HG03025 (cell line): ENCODE measurements around the gene HINT3.
"Not testable (repeated sequence)": the region's sequence is repeated elsewhere in the genome, so short reads cannot be mapped to it uniquely, and the experiment has no call there.

Source experiments
- ATAC-seq: cut with Tn5 transposase; IDR thresholded peaks from one replicate; pipeline ENCODE4 v1.9.1; 2021; ENCODE audit warnings: mild to moderate bottlenecking, moderate library complexity; ENCODE audit not compliant: unreplicated experiment, low FRiP score

The HINT3 gene

GRCh38 chr6:125957845-125958244 is 1.3 kb downstream of the HINT3 start:
- ATAC-seq: no peak

GRCh38 chr6:125959041-125959440 is 2.5 kb downstream of the HINT3 start:
- ATAC-seq: no peak

DNA sequence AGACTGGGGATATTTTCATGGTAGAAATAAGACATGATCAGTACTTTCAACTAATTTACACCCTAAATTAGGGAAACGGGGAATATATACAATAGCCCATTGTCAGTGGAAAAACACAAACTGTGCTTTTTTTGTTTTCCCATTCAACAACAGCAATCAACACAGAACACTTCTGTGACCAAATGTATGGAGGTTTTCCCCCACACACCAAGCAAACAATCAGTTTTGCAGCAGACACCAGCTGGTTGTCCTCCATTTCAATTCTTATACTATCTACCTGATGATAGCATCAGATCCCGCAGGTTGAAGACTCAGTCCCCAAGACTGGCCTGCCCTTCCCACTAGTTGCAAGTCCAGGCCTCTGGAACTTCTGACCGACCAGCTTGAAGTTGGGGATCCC is 4.5 kb downstream of the HINT3 start:
- no peak for ATAC-seq

GRCh38 chr6:125962900-125963497 is 6.4 kb downstream of the HINT3 start:
- no peak for ATAC-seq

- no peak for ATAC-seq
Measured at GRCh38 chr6:125963817-125964216, 7.2 kb downstream of the HINT3 start.

- ATAC-seq: no peak
Measured at GRCh38 chr6:125966569-125966968, 10.0 kb downstream of the HINT3 start.

DNA sequence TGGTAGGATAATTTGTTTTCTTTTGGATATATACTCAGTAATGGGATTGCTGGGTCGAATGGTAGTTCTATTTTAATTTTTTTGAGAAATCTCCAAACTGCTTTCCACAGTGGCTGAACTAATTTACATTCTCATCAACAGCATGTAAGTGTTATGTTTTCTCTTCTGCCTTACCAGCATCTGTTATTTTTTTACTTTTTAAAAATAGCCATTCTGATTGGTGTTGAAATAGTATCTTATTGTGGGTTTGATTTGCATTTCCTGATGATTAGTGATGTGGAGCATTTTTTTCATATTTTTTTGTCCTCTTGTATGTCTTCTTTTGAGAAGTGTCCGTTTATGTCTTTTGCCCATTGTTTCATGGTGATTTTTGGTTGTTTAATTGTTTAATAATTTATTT is 11.9 kb downstream of the HINT3 start:
- no peak for ATAC-seq

GRCh38 chr6:125970760-125971159 is 14.2 kb downstream of the HINT3 start:
- no peak for ATAC-seq

GRCh38 chr6:125972478-125972877 is 15.9 kb downstream of the HINT3 start:
- not testable (repeated sequence) for ATAC-seq

- peak; percentile 47 for ATAC-seq
Measured at GRCh38 chr6:125974214-125974866, 17.8 kb downstream of the HINT3 start.

DNA sequence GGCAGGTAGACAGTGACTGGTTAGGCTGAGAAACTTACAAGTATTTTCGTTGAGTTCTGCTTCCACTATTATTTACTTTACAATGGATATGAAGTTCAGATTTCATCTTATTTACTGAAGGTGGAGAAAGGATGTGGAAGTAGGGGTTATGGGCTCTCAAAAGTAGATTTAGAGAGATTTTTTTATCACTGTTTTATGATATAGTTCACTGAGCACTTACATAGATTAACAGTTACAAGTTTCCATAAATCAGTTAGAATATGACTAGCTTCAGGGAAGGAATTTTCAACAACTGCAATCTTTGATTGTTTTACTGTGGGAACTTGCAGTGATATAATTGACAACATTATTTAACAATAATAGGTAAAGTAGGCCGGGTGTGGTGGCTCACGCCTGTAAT is 22.5 kb downstream of the HINT3 start:
- ATAC-seq: no peak

DNA sequence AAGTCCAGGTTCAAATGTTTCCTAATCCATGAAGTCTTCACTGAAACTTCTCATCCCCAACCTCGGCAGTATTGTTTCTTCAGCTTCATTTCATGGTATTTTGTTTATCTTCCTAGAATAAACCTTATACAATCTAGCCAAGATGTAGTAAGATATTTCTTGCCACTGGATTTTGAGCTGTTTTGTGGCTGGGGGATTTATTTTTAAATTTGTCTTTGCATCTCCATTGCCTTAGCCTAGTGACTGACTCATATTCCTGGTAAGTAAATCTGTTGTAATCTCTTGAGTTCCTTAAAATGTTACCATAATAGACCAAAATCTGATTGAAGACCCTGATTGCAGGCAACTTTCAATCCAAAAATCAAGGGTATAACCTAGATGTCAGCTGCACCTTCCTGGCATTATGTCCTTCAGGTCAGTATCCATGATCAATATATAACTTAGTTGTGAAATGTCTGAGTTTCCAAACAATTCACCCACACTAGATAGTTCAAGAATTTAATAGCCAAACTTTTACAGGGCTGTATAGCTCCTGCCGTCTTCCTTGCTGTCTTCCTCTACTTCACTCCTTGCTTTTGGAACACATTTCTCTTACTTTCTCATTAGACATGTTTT is 25.1 kb downstream of the HINT3 start:
- no peak for ATAC-seq

- ATAC-seq: no peak
Measured at GRCh38 chr6:125983246-125983945, 26.8 kb downstream of the HINT3 start.

DNA sequence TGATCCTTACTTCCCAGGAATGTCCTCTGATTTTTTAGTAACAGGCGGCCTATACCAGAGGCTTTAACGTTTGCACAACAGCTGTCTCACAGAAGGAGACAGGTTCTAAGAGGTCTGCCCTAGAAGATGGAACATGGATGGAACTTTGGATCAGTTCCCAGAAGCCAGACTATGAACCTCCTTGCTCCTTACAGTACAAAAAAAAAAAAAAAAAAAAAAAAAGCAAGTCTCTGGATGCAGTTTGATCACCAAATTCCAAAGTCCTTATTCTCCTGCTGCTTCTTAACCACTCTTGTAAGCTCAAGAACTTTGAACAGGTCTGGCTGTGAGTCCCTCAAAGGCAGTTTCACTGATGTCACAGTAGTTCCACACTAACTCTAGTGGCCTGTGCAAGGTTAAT is 27.7 kb downstream of the HINT3 start:
- no peak for ATAC-seq

DNA sequence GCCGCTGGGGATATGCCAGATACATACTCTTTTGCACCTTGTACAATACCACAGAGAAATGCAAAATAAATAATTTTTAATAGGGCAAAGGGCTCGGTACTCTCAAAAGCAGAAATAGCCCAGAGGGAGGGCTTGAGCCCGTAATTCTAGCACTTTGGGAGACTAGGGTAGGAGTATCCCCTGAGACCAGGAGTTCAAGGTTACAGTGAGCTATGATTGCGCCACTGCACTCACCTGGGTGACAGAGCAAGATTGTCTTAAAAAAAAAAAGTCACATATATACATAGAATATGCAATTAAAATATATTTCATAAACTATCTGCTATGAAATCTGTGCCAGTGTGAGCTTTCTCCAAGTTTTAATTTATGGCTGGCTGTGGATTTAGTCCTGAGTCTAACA is 29.0 kb downstream of the HINT3 start:
- ATAC-seq: no peak

DNA sequence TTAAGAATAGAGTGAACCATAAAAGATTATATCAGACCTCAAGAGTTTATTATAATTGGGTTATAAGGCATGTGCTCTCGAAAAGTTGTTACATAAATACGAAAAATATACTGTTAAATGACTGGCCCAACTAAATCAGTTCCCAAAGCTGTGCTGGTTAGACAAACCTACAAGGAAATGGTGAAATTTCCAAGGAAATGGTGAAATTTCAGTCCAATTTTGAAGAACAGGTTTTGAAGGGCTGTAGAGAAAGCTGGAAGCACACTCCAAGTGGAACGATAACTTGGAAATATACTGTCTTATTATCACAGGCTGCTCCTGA is 29.4 kb downstream of the HINT3 start:
- no peak for ATAC-seq

GRCh38 chr6:125986301-125987025 is 29.9 kb downstream of the HINT3 start, which contains the start of gene TRMT11:
Gene TRMT11 (plus strand): TSS chr6:125986540. CDS start chr6:125986551, 11 bp downstream.
- ATAC-seq: peak; percentile 95

- ATAC-seq: peak; percentile 35
Measured at GRCh38 chr6:125987026-125987617, 30.6 kb downstream of the HINT3 start.

DNA sequence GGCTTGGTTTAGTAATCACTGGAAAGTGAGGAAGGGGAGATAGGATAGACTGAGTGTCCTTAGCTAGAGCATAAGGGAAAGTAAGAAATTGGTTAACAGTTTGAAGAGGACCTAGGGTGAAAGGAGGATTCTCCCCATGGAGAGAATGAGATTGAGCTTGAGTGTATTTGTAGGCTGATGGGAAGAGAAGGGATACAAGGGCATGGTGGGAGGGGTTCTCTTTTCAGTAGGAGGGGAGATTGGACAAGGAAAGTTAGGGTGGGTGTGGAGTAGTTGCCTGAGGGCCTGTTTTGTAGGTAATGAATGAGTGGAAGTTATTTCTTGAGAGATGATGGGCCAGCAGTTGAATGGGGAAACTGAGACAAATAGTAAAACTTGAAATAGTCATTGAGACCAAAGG is 31.7 kb downstream of the HINT3 start:
- ATAC-seq: no peak

- ATAC-seq: no peak
Measured at GRCh38 chr6:125989631-125990030, 33.1 kb downstream of the HINT3 start.
